NB4 (cell line): ENCODE measurements around the gene ACTR3C.

Source experiments
- POLR2A ChIP-seq: IDR thresholded peaks from 2 replicates; pipeline ENCODE4 v1.6.1; 2011; ENCODE audit warnings: mild to moderate bottlenecking; ENCODE audit not compliant: insufficient read length; ENCODE audit errors: extremely low read depth
- TF ChIP-seq, protein P1 (sequence below): IDR thresholded peaks from one replicate; pipeline ENCODE4 v1.5.1; 2012; ENCODE audit warnings: low read depth, low read length

GRCh38 chr7:150307129-150307528 lies 16.2 kb downstream of the ACTR3C start:
- no peak for TF ChIP-seq POLR2A
- TF ChIP-seq, protein P1, sequence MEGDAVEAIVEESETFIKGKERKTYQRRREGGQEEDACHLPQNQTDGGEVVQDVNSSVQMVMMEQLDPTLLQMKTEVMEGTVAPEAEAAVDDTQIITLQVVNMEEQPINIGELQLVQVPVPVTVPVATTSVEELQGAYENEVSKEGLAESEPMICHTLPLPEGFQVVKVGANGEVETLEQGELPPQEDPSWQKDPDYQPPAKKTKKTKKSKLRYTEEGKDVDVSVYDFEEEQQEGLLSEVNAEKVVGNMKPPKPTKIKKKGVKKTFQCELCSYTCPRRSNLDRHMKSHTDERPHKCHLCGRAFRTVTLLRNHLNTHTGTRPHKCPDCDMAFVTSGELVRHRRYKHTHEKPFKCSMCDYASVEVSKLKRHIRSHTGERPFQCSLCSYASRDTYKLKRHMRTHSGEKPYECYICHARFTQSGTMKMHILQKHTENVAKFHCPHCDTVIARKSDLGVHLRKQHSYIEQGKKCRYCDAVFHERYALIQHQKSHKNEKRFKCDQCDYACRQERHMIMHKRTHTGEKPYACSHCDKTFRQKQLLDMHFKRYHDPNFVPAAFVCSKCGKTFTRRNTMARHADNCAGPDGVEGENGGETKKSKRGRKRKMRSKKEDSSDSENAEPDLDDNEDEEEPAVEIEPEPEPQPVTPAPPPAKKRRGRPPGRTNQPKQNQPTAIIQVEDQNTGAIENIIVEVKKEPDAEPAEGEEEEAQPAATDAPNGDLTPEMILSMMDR, result no peak
